ENCODE data around the gene AGPAT3.

Gene AGPAT3

DNA sequence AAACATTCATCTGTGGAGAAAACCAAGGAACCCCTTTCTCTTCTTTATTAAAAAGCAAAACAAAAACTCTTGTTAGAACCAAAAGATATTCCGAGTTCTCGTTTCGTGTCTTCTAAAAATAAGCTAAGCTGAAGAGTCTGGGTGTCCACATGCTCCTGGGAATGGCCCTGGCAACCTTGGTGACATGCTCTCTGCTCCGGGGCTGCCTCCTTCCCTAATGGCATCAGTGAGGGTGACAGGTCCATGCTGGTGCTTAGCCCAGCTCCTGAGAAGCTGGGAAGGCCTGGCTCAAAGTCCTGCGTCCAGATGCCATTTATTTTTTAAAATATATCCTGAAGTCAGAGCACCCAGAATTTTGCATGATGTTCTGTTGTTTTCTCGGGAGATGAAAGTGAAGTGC lies 122.5 kb downstream of the AGPAT3 start:
- in situ Hi-C loops (cut with HindIII; ENCODE audit: low sequenced_read_pairs) = no loop called here

DNA sequence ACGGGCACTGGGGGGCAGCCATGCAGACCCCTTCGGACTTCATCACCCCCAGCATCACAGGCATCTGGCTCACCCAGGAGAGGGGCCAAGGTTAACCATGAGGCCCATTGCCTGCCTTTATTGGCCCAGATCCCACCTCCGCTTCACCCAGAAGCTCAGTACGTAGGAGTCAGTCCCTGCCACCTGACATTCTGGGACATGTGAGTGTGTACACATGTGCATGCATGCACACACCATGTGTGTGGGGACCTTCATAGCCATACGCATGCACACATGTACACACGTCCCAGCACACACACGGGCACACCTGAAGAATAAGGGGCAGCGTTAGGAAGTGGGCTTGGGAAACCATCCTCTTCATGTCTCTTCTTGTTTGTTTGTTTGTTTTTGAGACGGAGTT lies 123.0 kb downstream of the AGPAT3 start:
- in situ Hi-C loops (cut with HindIII; ENCODE audit: low sequenced_read_pairs) = no loop called here

DNA sequence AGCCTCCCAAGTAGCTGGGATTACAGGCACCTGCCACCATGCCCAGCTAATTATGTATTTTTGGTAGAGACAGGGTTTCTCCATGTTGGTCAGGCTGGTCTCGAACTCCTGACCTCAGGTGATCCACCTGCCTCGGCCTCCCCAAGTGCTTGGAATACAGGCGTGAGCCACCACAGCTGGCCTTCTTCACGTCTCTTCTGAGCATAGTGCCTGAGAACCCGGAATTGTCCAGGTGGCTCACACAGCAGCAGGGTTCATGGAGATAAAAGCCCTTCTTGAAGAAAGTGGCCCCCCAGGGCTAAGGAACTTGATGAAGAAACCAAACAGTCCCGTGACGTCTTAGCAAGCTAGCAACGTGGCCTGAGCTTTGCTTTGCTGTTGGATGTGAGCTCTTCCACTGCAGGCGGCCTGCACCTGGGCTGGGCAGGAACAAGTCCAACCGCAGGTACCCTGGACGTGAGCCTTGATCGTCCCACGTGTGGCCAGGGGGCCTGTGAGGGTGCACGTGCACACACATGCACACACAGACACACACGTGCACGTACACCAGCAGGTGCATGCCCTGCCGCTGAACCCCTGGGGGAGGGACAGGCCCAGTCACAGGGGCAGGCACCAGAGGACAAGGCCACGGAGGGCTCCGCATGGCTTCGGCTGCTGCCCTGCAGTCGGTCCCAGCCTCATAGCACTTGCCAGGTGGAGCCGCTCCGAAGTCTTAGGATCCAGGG lies 123.6 kb downstream of the AGPAT3 start:
- in situ Hi-C loops (cut with HindIII; ENCODE audit: low sequenced_read_pairs) = no loop called here

DNA sequence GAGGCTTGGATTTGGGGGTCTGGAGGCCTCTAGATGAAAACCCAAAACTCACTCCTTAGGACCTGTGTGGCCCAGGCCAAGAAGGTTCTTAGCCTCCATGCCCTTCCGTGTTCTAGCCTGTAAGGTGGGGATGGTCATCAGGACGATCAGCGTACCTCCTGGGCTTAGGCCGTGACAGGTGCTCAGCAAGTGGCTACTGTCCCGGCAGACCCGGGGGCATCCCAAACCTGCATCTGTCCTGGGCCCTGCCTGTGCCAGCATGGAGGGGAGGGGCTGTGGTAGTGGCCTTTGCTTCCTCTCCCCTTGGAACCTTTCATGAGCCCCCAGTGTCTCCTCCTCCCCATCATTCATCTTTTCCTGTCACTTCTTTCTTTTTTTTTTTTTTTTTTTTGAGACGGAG lies 124.4 kb downstream of the AGPAT3 start:
- in situ Hi-C loops (cut with HindIII; ENCODE audit: low sequenced_read_pairs) = no loop called here

DNA sequence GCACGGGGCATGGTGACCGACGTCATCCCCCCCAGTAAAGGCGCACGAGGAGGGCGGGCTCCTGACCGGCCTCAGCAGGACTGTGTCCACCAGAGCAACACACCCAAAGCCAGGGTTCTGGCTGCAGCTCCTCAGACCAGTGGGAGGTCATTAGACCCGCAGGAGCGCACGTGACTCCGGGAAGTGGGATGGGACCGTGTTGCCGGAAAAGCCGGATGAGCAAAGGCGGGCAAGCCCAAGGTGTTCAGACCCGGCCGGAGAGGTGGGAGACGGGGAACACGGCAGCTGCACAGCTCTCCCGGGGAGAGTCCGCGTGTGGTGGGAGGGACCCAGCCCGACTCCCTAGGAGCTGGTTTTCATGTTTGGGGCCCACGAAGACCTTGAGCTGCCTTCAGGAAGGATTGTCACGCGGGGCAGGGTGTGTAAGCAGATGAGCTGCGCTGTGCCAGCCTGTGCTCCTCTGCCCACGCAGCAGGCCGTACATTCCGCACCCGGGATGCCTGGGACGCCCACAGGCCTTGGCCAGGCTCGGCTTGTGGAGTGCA lies 126.5 kb downstream of the AGPAT3 start:
- in situ Hi-C loops (cut with HindIII; ENCODE audit: low sequenced_read_pairs) = no loop called here

DNA sequence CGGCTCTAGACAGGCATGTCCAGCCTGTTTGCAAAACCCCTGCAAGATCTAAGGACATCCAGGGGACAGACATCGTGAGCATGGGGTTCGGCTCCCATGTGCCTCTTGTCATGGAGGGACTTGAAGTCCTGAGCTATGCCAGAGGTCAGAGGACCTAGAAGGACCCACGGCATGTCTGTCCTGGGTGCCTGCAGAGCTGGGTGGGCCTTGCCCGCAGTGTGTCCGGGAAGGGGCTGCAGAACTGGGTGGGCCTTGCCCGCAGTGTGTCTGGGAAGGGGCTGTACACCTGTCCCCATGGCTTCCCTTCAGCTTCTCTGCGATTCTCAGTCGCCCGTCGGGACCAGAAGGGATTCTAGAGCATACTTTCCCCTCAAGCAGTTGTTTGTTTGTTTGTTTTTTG lies 127.1 kb downstream of the AGPAT3 start:
- in situ Hi-C loops (cut with HindIII; ENCODE audit: low sequenced_read_pairs) = no loop called here

DNA sequence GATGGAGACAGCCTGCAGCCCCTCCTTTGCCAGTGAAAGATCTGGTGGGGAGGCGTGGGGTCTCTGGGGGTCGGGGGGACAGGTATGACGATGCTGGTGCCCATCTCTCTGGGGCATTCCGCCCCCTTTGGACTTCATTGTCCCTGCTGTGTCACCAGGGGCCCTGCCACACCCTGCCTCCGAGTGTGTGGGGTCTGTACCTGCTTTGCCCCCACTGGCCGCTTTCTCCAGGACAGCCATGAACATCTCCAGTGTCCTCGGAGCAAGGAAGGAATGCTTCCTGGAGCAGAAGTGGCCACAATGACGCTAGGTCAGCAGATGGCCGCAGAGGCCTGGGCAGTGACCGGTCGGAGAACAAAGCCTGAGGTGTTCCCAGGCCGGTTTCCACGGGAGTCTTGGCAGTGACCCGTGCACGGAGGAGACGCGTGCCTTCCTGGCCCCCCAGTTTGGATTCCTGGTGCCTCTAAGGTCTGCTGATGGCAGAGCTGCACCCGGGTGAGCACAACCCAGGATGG lies 128.5 kb downstream of the AGPAT3 start:
- in situ Hi-C loops (cut with HindIII; ENCODE audit: low sequenced_read_pairs) = no loop called here

DNA sequence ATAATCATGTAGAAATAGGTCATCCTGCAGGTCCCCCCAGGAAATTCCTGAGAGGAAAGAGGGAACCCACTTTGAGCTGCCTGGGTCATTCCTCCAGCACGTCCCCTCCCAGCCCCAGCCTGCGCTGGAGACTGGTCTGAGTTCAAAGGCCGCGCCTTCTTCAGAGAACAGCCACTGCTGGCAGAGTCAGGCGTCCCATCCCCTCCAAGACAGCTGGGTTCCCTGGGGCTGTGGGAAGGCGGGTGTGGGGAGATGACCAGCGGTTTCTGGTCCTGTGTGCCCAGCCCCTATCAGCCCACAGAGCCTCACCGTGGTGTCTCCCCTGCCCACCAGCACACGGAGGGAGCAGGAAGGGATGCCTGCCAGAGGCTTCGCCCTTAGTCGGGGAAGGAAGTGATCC lies 129.1 kb downstream of the AGPAT3 start:
- in situ Hi-C loops (cut with HindIII; ENCODE audit: low sequenced_read_pairs) = no loop called here

DNA sequence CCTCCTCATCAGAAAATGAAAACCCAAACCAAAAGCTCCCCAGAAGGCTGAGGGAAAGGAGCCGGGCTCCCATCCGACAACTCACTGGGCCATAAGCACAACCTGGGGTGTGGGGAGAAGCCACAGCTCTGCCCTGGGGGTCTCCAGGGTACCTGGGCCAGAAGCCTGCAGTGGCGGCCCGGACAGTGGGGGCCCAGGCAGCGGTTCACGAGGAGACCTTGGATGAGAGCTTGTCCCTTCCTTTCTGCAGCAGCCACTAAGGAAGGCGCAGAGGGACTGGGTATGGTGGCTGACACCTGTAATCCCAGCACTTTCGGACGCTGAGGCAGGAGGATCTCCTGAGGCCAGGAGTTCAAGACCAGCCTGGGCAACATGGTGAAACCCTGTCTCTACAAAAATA lies 129.6 kb downstream of the AGPAT3 start:
- in situ Hi-C loops (cut with HindIII; ENCODE audit: low sequenced_read_pairs) = no loop called here

DNA sequence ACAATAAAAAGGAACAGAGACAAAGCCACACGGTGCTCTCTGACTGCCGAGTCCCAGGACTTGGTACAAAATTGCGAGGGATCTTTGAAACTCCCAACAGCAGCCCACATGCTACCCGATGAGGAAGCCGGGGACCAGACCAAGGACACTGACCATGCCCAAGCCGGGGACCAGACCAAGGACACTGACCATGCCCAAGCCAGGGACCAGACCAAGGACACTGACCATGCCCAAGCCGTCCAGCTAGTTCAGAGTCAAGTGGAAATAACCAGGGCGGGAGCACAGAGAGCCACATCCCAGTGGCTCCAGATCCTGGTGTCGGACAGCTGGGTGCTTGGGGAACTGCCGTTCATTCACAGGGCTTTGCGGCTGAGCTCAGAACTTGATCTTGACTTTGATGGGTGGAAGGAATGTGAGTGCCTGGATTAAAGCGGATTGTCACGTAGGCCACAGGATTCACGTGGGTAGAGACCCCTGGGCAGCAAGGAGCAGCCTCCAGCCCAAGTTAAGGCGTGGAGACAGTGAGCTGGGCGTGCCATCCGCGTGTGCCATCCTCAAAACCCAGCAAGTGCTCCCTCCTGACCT lies 130.6 kb downstream of the AGPAT3 start:
- in situ Hi-C loops (cut with HindIII; ENCODE audit: low sequenced_read_pairs) = no loop called here

DNA sequence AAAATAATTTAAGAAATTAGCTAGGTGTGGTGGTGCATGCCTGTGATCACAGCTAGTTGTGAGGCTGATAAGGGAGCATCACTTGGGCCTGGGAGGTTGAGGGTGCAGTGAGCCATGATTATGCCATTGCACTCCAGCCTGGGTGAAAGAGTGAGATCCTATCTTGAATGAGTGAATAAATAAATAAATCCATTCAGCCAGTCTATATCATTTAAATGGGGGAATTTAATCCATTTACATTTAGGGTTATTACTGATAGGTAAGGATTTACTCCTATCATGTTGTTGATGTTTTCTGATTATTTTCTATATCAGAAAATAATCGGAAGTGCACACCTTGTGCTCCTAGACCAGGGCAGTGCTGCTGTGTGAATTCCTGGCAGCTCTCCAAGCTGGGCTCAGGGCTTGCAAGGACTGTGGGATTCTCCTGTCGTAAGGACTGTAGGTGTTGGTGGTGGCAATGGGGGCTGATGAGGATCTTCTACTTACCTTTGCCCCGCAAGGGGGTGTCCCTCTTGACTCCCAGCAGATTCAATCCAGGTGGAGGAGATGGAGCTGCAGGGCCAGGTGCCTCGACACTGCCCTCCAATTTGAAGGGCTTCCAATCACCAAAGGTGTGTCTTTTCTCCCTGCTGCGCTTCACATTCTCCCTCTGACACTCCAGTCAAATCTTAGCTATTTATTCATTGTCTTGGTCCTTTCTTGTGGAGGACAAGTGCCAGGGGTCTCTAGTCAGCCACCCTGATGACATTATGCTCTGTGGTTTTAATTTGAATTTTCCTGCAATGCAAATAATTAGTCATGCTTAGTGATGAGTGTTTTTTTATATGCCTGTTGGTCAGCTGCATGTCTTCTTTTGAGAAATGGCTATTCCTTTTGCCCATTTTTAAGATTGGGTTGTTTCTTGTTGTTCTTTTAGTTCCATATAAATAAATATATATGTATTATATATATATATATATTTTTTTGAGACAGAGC lies 133.0 kb downstream of the AGPAT3 start:
- in situ Hi-C loops (cut with HindIII; ENCODE audit: low sequenced_read_pairs) = no loop called here

DNA sequence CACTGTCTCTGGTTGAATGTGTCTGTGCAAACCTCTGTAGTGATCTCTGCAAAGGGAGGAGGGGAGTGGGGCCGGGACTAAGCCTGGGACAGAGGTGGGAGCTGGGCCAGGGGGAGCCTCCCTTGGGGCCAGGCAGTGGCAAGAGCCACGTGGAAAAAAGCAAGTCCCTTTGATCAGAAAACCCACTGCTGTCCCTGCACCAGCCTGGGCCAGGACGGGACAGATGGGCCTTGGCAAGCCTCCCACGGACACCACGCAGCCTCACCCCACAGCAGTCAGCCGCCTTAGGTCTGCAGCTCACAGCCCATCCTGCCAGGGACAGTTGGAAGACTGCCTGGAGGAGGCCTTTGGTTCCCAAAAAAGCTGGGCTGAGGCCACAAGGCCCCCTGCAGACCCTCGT lies 135.3 kb downstream of the AGPAT3 start:
- in situ Hi-C loops (cut with HindIII; ENCODE audit: low sequenced_read_pairs) = no loop called here

DNA sequence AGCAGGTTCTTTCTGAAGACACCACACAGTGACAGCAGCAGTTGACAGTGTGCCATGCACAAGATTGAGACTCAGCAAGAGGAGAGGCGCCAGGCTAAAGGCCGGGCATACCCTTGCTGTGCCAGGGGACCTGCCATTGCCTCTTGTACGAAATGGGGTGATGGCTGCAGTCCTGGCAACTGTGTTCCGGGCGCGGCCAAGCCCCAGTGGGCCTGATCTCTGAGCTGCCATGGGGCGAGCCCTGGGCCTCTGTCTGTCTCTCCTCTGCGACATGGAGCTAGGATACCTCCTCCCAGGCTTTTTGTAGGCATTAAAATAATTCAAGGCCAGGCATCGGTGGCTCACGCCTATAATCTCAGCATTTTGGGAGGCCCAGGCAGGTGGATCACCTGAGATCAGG lies 137.5 kb downstream of the AGPAT3 start:
- in situ Hi-C loops (cut with HindIII; ENCODE audit: low sequenced_read_pairs) = no loop called here

DNA sequence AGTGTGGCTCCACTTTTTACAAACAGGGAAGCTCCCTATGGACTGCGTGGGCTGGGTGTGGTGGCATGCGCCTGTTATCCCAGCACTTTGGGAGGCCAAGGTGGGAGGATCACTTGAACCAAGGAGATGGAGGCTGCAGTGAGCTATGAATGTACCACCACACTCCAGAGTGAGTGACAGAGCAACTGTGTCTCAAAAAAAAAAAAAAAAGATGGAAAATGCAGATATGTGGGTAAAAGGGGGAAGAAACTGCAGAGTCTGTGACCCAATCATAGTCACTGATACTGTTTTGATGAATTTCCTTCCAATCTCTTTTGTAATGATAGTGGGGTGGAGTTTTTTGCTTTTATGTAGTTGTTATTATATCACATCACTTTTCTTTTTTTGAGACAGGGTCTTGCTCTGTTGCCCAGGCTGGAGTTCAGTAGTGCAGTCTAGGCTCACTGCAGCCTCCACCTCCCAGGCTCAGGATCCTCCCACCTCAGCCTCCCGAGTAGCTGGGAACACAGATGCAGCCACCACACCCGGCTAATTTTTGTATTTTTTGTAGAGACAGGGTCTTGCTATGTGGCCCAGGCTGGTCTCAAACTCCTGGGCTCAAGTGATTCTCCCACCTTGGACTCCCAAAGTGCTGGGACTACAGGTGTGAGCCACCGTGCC lies 138.4 kb downstream of the AGPAT3 start:
- in situ Hi-C loops (cut with HindIII; ENCODE audit: low sequenced_read_pairs) = no loop called here

DNA sequence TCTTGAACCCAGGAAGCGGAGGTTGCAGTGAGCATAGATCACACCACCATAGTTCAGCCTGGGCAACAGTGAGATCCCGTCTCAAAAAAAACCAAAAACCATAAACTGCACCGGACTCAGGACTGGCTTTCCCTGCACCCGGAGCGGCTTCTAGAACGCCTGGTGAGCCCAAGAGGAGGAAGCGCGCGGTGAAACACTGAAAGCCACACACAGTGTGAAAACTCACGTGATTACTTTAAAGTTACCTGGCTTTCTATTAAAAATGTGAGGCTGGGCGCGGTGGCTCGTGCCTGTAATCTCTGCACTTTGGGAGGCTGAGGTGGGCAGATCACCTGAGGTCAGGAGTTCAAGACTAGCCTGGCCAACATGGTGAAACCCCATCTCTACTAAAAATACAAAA lies 140.0 kb downstream of the AGPAT3 start:
- in situ Hi-C loops (cut with HindIII; ENCODE audit: low sequenced_read_pairs) = no loop called here

DNA sequence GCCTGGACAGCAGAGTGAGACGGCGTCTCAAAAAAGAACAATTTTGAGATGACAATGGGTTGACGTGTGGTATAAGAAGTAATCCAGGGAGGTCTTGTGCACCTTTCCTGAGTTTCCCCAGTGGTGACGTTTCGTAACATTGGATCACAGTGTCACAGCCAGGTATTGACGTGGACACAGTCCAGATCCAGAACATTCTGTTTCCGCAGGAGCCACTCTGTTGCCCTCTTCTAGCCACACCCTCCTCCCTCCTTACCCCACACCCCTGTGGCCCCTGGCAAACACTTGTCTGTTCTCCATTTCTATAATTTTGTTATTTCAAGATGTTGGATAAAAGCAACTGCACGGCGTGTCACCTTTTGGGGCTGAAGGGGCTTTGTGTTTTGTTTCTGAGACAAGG lies 140.6 kb downstream of the AGPAT3 start:
- in situ Hi-C loops (cut with HindIII; ENCODE audit: low sequenced_read_pairs) = no loop called here

DNA sequence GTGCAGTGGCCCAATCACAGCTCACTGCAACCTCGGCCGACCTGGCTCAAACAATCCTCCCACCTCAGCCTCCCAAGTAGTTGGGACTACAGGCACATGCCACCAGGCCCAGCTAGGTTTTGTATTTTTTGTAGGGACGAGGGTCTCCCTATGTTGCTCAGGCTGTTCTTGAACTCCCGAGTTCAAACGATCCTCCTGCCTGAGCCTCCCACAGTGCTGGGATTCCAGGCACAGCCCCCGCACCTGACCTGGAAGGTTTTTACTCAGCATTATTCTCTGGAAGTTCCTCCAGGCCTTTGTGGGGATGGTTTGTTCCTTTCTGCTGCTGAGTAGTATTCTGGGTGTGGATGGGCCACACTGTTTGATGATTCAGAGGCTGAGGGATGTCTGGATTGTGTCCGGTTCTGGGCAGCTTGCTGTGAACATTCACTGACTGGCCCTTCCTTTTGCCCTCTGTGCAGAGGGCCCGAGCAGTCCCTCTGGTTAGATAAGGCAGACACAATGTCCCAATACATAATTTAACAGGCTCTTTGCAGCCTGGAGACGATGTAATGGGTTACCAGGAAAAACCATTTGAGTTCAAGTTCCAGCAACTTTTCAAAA lies 141.1 kb downstream of the AGPAT3 start:
- in situ Hi-C loops (cut with HindIII; ENCODE audit: low sequenced_read_pairs) = no loop called here

DNA sequence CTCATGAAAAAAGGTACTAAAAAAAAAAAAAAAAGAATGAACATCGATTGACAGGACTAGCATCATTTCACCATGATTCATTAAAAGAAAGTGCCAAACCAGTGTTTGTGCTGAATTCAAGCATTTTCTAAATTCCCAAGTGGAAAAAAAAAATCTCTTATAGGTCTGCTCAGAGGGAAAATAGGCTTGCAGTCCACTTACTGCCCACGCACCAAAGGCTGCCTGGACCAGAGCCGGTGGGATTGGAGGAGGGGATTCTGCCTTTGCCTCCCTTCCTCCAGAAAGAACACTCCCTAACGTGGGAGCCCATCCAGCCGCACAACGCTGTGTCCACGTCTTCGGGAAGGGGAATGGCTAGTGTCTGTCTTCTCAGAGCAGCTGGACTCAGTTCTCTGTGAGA lies 141.6 kb downstream of the AGPAT3 start:
- in situ Hi-C loops (cut with HindIII; ENCODE audit: low sequenced_read_pairs) = no loop called here

DNA sequence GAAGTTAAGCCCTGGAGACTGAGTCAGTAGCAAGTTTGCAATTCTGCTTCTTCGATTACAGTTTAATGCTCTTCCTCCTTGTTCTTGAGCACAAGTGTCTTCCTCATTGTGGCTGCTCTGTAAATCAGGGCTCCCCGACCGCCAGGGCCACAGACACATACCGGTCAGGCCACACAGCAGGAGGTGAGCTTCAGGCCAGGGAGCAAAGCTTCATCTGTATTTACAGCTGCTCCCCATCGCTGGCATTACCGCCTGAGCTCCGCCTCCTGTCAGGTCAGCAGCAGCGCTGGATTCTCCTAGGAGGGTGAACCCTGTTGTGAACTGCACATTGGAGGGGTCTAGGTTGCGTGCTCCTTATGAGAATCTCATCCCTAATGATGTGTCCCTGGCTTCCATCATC lies 145.4 kb downstream of the AGPAT3 start:
- in situ Hi-C loops (cut with HindIII; ENCODE audit: low sequenced_read_pairs) = loop anchor here (5.0 to 10.0 kb wide), 2 partner anchors 196 to 238 kb away; no protein-coding TSS in a partner anchor

DNA sequence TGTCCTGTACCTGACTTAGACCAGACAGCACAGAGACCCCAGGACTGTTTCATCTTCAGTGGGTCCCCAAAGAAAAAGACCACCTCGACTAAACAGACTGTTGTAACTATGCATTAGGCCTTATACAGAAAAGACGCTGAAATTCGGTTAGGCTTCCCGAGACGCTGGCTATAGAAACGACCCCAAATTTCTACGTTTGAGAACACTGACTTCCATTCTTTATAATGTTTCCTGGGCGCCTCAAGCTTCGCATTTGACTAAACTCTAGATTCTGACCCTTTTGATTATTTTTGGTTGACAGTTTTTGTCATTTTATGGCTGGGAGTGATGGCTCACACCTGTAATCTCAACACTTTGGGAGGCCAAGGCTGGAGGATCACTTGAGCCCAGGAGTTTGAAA lies 146.1 kb downstream of the AGPAT3 start:
- in situ Hi-C loops (cut with HindIII; ENCODE audit: low sequenced_read_pairs) = loop anchor here (5.0 to 10.0 kb wide), 2 partner anchors 196 to 239 kb away; no protein-coding TSS in a partner anchor

Measured in endothelial cell of hepatic sinusoid (primary cell).